GM21786 (cell line): ENCODE measurements around the gene OR11H6.
"Not testable (repeated sequence)": the region's sequence is repeated elsewhere in the genome, so short reads cannot be mapped to it uniquely, and the experiment has no call there.

Experiments used
- ATAC-seq: cut with Tn5 transposase; IDR thresholded peaks from one replicate; pipeline ENCODE4 v1.9.1; 2021; ENCODE audit not compliant: unreplicated experiment

The OR11H6 gene

GRCh38 chr14:20223410-20223809 is at the start of gene OR11H6:
Gene OR11H6, plus strand, starts transcription at chr14:20223710. Its CDS starts 0 bp downstream, at chr14:20223710.
- ATAC-seq: no peak

GRCh38 chr14:20174205-20174604 is 49.3 kb upstream of the OR11H6 start:
- not testable (repeated sequence) for ATAC-seq

- no peak for ATAC-seq
Measured at GRCh38 chr14:20176330-20176729, 47.2 kb upstream of the OR11H6 start.

- no peak for ATAC-seq
Measured at GRCh38 chr14:20177433-20177974, 46.0 kb upstream of the OR11H6 start.

- no peak for ATAC-seq
Measured at GRCh38 chr14:20179218-20179617, 44.3 kb upstream of the OR11H6 start.

- ATAC-seq: no peak
Measured at GRCh38 chr14:20179880-20180279, 43.6 kb upstream of the OR11H6 start.

- ATAC-seq: no peak
Measured at GRCh38 chr14:20180486-20180885, 43.0 kb upstream of the OR11H6 start.

- ATAC-seq: no peak
Measured at GRCh38 chr14:20184181-20184580, 39.3 kb upstream of the OR11H6 start.

- ATAC-seq: no peak
Measured at GRCh38 chr14:20190596-20190995, 32.9 kb upstream of the OR11H6 start, which contains the start of gene OR11G2. Gene OR11G2, plus strand, starts transcription at chr14:20190896. Its CDS starts 6,542 bp downstream, at chr14:20197438.

- ATAC-seq: no peak
Measured at GRCh38 chr14:20191396-20191795, 32.1 kb upstream of the OR11H6 start.

- no peak for ATAC-seq
Measured at GRCh38 chr14:20194101-20194500, 29.4 kb upstream of the OR11H6 start.

- not testable (repeated sequence) for ATAC-seq
Measured at GRCh38 chr14:20195170-20195569, 28.3 kb upstream of the OR11H6 start.

GRCh38 chr14:20195911-20196310 is 27.6 kb upstream of the OR11H6 start:
- ATAC-seq: no peak

GRCh38 chr14:20197459-20197858 is 26.1 kb upstream of the OR11H6 start:
- no peak for ATAC-seq

- no peak for ATAC-seq
Measured at GRCh38 chr14:20198991-20199390, 24.5 kb upstream of the OR11H6 start.

GRCh38 chr14:20204721-20205120 is 18.8 kb upstream of the OR11H6 start:
- ATAC-seq: no peak

GRCh38 chr14:20209595-20209994 is 13.9 kb upstream of the OR11H6 start:
- ATAC-seq: no peak

- not testable (repeated sequence) for ATAC-seq
Measured at GRCh38 chr14:20212406-20212805, 11.1 kb upstream of the OR11H6 start.

GRCh38 chr14:20215196-20215595 is 8.3 kb upstream of the OR11H6 start:
- ATAC-seq: no peak

GRCh38 chr14:20219033-20219432 is 4.5 kb upstream of the OR11H6 start:
- no peak for ATAC-seq

- ATAC-seq: no peak
Measured at GRCh38 chr14:20228681-20229080, 5.2 kb downstream of the OR11H6 start, which contains the start of gene OR11H7. Gene OR11H7, plus strand, starts transcription at chr14:20228981.

- ATAC-seq: not testable (repeated sequence)
Measured at GRCh38 chr14:20235415-20235814, 11.9 kb downstream of the OR11H6 start.

- no peak for ATAC-seq
Measured at GRCh38 chr14:20247646-20248246, 24.2 kb downstream of the OR11H6 start.
